ENCODE measurements around the gene B3GAT3. TPM values are rescaled to one million over a fixed set of nuclear protein-coding genes. Genes with fewer than 3 reads are reported as not detected.

B3GAT3 gene
- polyA plus RNA-seq, 6 donors from 2014 or later: 26.1 to 43.9 (median 30.8) TPM

Other genes with a start within 250 kb of the B3GAT3 start
- gene SCGB1A1, start 203.0 kb downstream of the B3GAT3 start, polyA plus RNA-seq (ENCODE audit: low read depth in 6 of 6): not detected
- gene AHNAK, start 75.2 kb downstream of the B3GAT3 start, polyA plus RNA-seq (ENCODE audit: low read depth in 6 of 6): 10 to 100 TPM in 5 of 6 donors, 1 to 10 TPM in 1; 2.0 to 45.3 (median 15.9) TPM
- gene EEF1G, start 48.1 kb downstream of the B3GAT3 start, polyA plus RNA-seq (ENCODE audit: low read depth in 6 of 6): 1,000 to 10,000 TPM; 1,313 to 1,862 (median 1,450) TPM
- 10 to 100 TPM; 12.7 to 20.8 (median 16.2) TPM for gene TUT1, start 30.5 kb downstream of the B3GAT3 start, polyA plus RNA-seq (ENCODE audit: low read depth in 6 of 6)
- gene MTA2, start 20.1 kb downstream of the B3GAT3 start, polyA plus RNA-seq (ENCODE audit: low read depth in 6 of 6): 10 to 100 TPM in 5 of 6 donors, 1 to 10 TPM in 1; 3.4 to 27.5 (median 17.8) TPM
- 10 to 100 TPM in 5 of 6 donors, 1 to 10 TPM in 1; 9.7 to 15.5 (median 12.5) TPM for gene EML3, start 9.2 kb downstream of the B3GAT3 start, polyA plus RNA-seq (ENCODE audit: low read depth in 6 of 6)
- gene ROM1, start 8.7 kb downstream of the B3GAT3 start, polyA plus RNA-seq (ENCODE audit: low read depth in 6 of 6): 1 to 10 TPM in 1 of 6 donors, under 1 TPM in 4, not detected in 1; 0.55 to 1.6 (median 0.66) TPM
- 100 to 1,000 TPM; 140 to 158 (median 149) TPM for gene GANAB, start 24.6 kb upstream of the B3GAT3 start, polyA plus RNA-seq (ENCODE audit: low read depth in 6 of 6)
- gene INTS5, start 31.3 kb upstream of the B3GAT3 start, polyA plus RNA-seq (ENCODE audit: low read depth in 6 of 6): 10 to 100 TPM; 18.3 to 40.1 (median 28.7) TPM
- gene C11orf98, start 43.2 kb upstream of the B3GAT3 start, polyA plus RNA-seq (ENCODE audit: low read depth in 6 of 6): 10 to 100 TPM; 37.9 to 89.1 (median 77.2) TPM
- 1 to 10 TPM; 2.1 to 8.4 (median 4.8) TPM for gene CSKMT, start 43.3 kb upstream of the B3GAT3 start, polyA plus RNA-seq (ENCODE audit: low read depth in 6 of 6)
- 10 to 100 TPM in 5 of 6 donors, 1 to 10 TPM in 1; 7.7 to 11.4 (median 10.4) TPM for gene UQCC3, start 49.7 kb upstream of the B3GAT3 start, polyA plus RNA-seq (ENCODE audit: low read depth in 6 of 6)
- 10 to 100 TPM in 1 of 6 donors, 1 to 10 TPM in 5; 3.5 to 12.4 (median 5.1) TPM for gene LBHD1, start 50.3 kb upstream of the B3GAT3 start, polyA plus RNA-seq (ENCODE audit: low read depth in 6 of 6)
- gene UBXN1, start 57.1 kb upstream of the B3GAT3 start, polyA plus RNA-seq (ENCODE audit: low read depth in 6 of 6): 100 to 1,000 TPM; 150 to 226 (median 216) TPM
- not detected for gene LRRN4CL, start 67.5 kb upstream of the B3GAT3 start, polyA plus RNA-seq (ENCODE audit: low read depth in 6 of 6)
- 10 to 100 TPM; 49.6 to 98.5 (median 57.6) TPM for gene BSCL2, start 85.4 kb upstream of the B3GAT3 start, polyA plus RNA-seq (ENCODE audit: low read depth in 6 of 6)
- gene GNG3, start 85.7 kb upstream of the B3GAT3 start, polyA plus RNA-seq (ENCODE audit: low read depth in 6 of 6): 10 to 100 TPM in 4 of 6 donors, 1 to 10 TPM in 2; 5.3 to 21.2 (median 16.9) TPM
- 1 to 10 TPM in 4 of 6 donors, under 1 TPM in 2; 0.61 to 2.9 (median 1.1) TPM for gene HNRNPUL2, start 105.5 kb upstream of the B3GAT3 start, polyA plus RNA-seq (ENCODE audit: low read depth in 6 of 6)
- 10 to 100 TPM; 12.1 to 45.9 (median 21.6) TPM for gene TTC9C, start 106.5 kb upstream of the B3GAT3 start, polyA plus RNA-seq (ENCODE audit: low read depth in 6 of 6)
- 10 to 100 TPM in 1 of 6 donors, 1 to 10 TPM in 5; 3.7 to 12.9 (median 6.4) TPM for gene ZBTB3, start 132.2 kb upstream of the B3GAT3 start, polyA plus RNA-seq (ENCODE audit: low read depth in 6 of 6)
- 100 to 1,000 TPM; 249 to 395 (median 290) TPM for gene POLR2G, start 139.6 kb upstream of the B3GAT3 start, polyA plus RNA-seq (ENCODE audit: low read depth in 6 of 6)
- gene TAF6L, start 149.4 kb upstream of the B3GAT3 start, polyA plus RNA-seq (ENCODE audit: low read depth in 6 of 6): 10 to 100 TPM in 2 of 6 donors, 1 to 10 TPM in 4; 8.3 to 14.3 (median 9.5) TPM
- 100 to 1,000 TPM; 145 to 275 (median 160) TPM for gene TMEM179B, start 165.4 kb upstream of the B3GAT3 start, polyA plus RNA-seq (ENCODE audit: low read depth in 6 of 6)
- 10 to 100 TPM; 28.9 to 52.5 (median 45.3) TPM for gene TMEM223, start 170.0 kb upstream of the B3GAT3 start, polyA plus RNA-seq (ENCODE audit: low read depth in 6 of 6)
- 100 to 1,000 TPM in 2 of 6 donors, 10 to 100 TPM in 4; 60.9 to 121 (median 90.6) TPM for gene NXF1, start 183.5 kb upstream of the B3GAT3 start, polyA plus RNA-seq (ENCODE audit: low read depth in 6 of 6)
- 10 to 100 TPM; 46.4 to 64.2 (median 51.5) TPM for gene STX5, start 210.1 kb upstream of the B3GAT3 start, polyA plus RNA-seq (ENCODE audit: low read depth in 6 of 6)
- gene TEX54, start 210.9 kb upstream of the B3GAT3 start, polyA plus RNA-seq (ENCODE audit: low read depth in 6 of 6): 1 to 10 TPM in 5 of 6 donors, not detected in 1; 2.3 to 7.0 (median 3.7) TPM
- 10 to 100 TPM; 42.0 to 77.0 (median 54.6) TPM for gene WDR74, start 217.6 kb upstream of the B3GAT3 start, polyA plus RNA-seq (ENCODE audit: low read depth in 6 of 6)

Measured in naive B cell (primary cell).